ENCODE results near the gene SLC49A4. TPM values are rescaled to one million over a fixed set of nuclear protein-coding genes. Genes with fewer than 3 reads are reported as not detected.
A peak's percentile ranks its signal among the peaks of the same experiment; 100 is the strongest.

Gene SLC49A4
- total RNA-seq, 1 experiment from 2014 or later = 41.6 TPM

DNA sequence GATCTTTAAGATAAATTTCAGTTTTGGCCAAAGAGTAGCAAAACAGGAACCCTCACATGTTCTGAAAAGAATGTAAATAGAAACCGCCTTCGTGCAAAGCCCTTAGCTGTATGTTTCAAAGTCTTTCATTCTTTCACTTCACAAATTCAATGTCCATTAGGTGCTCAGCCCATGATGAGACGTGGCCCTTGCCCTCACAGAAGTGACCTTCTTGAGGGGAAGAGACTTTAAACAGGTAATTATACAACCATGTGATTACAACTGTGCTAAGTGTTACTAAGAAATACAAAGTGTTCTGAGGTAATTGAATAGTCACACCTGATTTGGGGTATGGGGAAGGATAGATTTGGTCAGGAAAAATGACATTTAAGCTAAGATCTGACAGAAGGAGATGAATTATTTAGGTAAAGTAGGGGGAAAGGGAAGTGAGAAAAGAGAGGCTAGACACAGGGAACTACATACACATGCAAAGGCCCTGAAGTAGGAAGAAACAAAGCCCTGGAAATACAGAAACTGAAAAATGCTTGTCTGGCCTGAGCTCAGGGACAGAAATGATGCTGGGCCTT lies 20.8 kb upstream of the SLC49A4 start:
- no peak for DNase-seq
- BruUV-seq (replicated peaks) = no TSS peak
- H3K27me3 Mint-ChIP-seq (ENCODE audit: insufficient read depth, unreplicated experiment) = no peaks in the 10 kb centered on the region
- Histone ChIP-seq H3K36me3 (ENCODE audit: control insufficient read depth, insufficient read depth, low read length) (no peaks in the 10 kb centered on the region), H3K4me1 (0 out of 2 replicates have a peak, but pooled peaks cover 3% of the 10 kb centered on the region), H3K9me3 (no peaks in the 10 kb centered on the region), H3K27me3 (replicated peaks; ENCODE audit: control insufficient read depth, insufficient read depth, low read length) (no peaks in the 10 kb centered on the region), H3K4me3 (ENCODE audit: low read depth, low read length) (no peak overlapping the region)
- H3K9me3 Mint-ChIP-seq (ENCODE audit: unreplicated experiment) = no peaks in the 10 kb centered on the region
- intact Hi-C loops (cut with micrococcal nuclease; ENCODE audit: unreplicated experiment) = no loop called here
- TF ChIP-seq, protein P1, sequence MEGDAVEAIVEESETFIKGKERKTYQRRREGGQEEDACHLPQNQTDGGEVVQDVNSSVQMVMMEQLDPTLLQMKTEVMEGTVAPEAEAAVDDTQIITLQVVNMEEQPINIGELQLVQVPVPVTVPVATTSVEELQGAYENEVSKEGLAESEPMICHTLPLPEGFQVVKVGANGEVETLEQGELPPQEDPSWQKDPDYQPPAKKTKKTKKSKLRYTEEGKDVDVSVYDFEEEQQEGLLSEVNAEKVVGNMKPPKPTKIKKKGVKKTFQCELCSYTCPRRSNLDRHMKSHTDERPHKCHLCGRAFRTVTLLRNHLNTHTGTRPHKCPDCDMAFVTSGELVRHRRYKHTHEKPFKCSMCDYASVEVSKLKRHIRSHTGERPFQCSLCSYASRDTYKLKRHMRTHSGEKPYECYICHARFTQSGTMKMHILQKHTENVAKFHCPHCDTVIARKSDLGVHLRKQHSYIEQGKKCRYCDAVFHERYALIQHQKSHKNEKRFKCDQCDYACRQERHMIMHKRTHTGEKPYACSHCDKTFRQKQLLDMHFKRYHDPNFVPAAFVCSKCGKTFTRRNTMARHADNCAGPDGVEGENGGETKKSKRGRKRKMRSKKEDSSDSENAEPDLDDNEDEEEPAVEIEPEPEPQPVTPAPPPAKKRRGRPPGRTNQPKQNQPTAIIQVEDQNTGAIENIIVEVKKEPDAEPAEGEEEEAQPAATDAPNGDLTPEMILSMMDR (IDR thresholded peaks at IDR 0.05; ENCODE audit: insufficient read depth in 1 of 2, low read depth in 1 of 2, low read length in 1 of 2, severe bottlenecking in 1 of 2, unreplicated experiment in 1 of 2) = no peak
- H3K4me3 Mint-ChIP-seq (ENCODE audit: unreplicated experiment) = no peak overlapping the region
- no peaks in the 10 kb centered on the region for H3K36me3 Mint-ChIP-seq (ENCODE audit: insufficient read depth, unreplicated experiment)
- H3K27ac Mint-ChIP-seq (ENCODE audit: unreplicated experiment) = peak overlapping the region; percentile 11
- peaks cover 15% of the 10 kb centered on the region for H3K4me1 Mint-ChIP-seq (ENCODE audit: low read depth, unreplicated experiment)
- POLR2A ChIA-PET = interaction anchor here (0.5 to 0.6 kb wide), 2 partner anchors 19 to 210 kb away, joined by 3 to 4 read pairs; partner anchors contain the start of genes DTX3L and PARP9
- CTCF ChIA-PET = interaction anchor here (0.6 to 1.1 kb wide), 3 partner anchors 12 to 20 kb away, joined by 3 to 4 read pairs (median 3); partner anchors contain the start of gene HSPBAP1

- DNase-seq = no peak
- Histone ChIP-seq H3K36me3 (ENCODE audit: control insufficient read depth, insufficient read depth, low read length) (no peaks in the 10 kb centered on the region), H3K4me1 (0 out of 2 replicates have a peak, but pooled peaks cover 3% of the 10 kb centered on the region), H3K9me3 (no peaks in the 10 kb centered on the region), H3K4me3 (ENCODE audit: low read depth, low read length) (no peak overlapping the region), H3K27me3 (replicated peaks; ENCODE audit: control insufficient read depth, insufficient read depth, low read length) (no peaks in the 10 kb centered on the region)
- Mint-ChIP-seq H3K9me3 (ENCODE audit: unreplicated experiment) (no peaks in the 10 kb centered on the region), H3K4me1 (ENCODE audit: low read depth, unreplicated experiment) (peaks cover 15% of the 10 kb centered on the region), H3K27ac (ENCODE audit: unreplicated experiment) (peak overlapping the region; percentile 11), H3K36me3 (ENCODE audit: insufficient read depth, unreplicated experiment) (no peaks in the 10 kb centered on the region), H3K27me3 (ENCODE audit: insufficient read depth, unreplicated experiment) (no peaks in the 10 kb centered on the region), H3K4me3 (ENCODE audit: unreplicated experiment) (no peak overlapping the region)
- no TSS peak for BruUV-seq (replicated peaks)
- TF ChIP-seq, protein P1 (IDR thresholded peaks at IDR 0.05; ENCODE audit: insufficient read depth in 1 of 2, low read depth in 1 of 2, low read length in 1 of 2, severe bottlenecking in 1 of 2, unreplicated experiment in 1 of 2) = no peak
- intact Hi-C loops (cut with micrococcal nuclease; ENCODE audit: unreplicated experiment) = no loop called here
- ChIA-PET POLR2A (no interaction called here), CTCF (no interaction called here)
These were observed 20.3 kb upstream of the SLC49A4 start for GRCh38 chr3:122774564-122774963.

DNA sequence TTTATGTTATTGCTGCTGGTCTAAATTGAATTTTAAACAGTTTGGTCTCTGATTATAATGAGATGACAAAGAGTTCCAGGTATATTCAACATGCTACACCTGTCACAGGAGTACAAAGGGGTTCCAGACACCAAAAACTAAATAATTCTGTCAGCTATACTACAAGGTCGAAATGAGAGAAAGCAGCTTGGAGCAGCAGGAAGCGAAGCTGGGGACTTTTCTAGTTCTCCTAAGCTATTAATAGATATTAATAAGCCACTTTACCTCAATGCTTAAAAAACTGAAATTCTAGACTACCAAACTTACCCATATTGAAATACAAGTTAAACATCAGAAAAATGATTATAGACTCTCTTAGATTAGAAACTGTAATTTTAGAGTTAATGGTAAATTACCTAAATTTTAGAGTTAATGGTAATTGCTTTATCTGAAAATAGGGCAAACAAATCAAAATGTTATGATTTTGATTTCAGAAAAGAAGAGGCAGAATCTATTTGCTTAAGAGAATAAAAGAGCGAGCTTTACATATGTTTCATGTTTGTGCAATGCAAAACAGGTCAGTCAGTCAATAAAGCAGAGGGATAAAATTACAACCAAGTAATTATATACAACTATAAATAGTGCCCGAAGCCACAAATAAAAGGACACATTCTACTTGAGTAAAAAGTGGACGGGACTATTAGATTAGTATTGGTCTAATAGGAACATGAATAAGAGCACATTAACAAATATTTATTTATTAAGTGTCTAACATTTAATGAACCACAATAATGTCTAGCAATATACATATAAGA lies 18.0 kb upstream of the SLC49A4 start:
- Mint-ChIP-seq H3K4me1 (ENCODE audit: low read depth, unreplicated experiment) (peaks cover 15% of the 10 kb centered on the region), H3K27me3 (ENCODE audit: insufficient read depth, unreplicated experiment) (no peaks in the 10 kb centered on the region), H3K9me3 (ENCODE audit: unreplicated experiment) (no peaks in the 10 kb centered on the region), H3K27ac (ENCODE audit: unreplicated experiment) (no peak overlapping the region), H3K4me3 (ENCODE audit: unreplicated experiment) (no peak overlapping the region), H3K36me3 (ENCODE audit: insufficient read depth, unreplicated experiment) (peaks cover 6% of the 10 kb centered on the region)
- Histone ChIP-seq H3K4me1 (0 out of 2 replicates have a peak, but pooled peaks cover 3% of the 10 kb centered on the region), H3K4me3 (ENCODE audit: low read depth, low read length) (no peak overlapping the region), H3K27me3 (replicated peaks; ENCODE audit: control insufficient read depth, insufficient read depth, low read length) (no peaks in the 10 kb centered on the region), H3K36me3 (ENCODE audit: control insufficient read depth, insufficient read depth, low read length) (no peaks in the 10 kb centered on the region), H3K9me3 (no peaks in the 10 kb centered on the region)
- no TSS peak for BruUV-seq (replicated peaks)
- CTCF ChIA-PET = interaction anchor here (0.6 kb wide), 1 partner anchor 361 kb away, joined by 3 read pairs; the partner anchor contains the start of gene WDR5B
- intact Hi-C loops (cut with micrococcal nuclease; ENCODE audit: unreplicated experiment) = no loop called here
- TF ChIP-seq, protein P1 (IDR thresholded peaks at IDR 0.05; ENCODE audit: insufficient read depth in 1 of 2, low read depth in 1 of 2, low read length in 1 of 2, severe bottlenecking in 1 of 2, unreplicated experiment in 1 of 2) = no peak
- no peak for DNase-seq
- POLR2A ChIA-PET = no interaction called here
